22Rv1 (cell line): ENCODE measurements around the gene PCBP4.

ENCODE experiments used
- ZFX ChIP-seq: fragments of 450-650 bp; IDR thresholded peaks from 2 replicates; pipeline ENCODE4 v1.6.1; 2017; ENCODE audit warnings: antibody characterized with exemption, borderline replicate concordance
- TF ChIP-seq, protein P1 (sequence below): fragments of 450-650 bp; IDR thresholded peaks from 2 replicates; pipeline ENCODE4 v1.5.1; 2017; ENCODE audit warnings: mild to moderate bottlenecking

DNA sequence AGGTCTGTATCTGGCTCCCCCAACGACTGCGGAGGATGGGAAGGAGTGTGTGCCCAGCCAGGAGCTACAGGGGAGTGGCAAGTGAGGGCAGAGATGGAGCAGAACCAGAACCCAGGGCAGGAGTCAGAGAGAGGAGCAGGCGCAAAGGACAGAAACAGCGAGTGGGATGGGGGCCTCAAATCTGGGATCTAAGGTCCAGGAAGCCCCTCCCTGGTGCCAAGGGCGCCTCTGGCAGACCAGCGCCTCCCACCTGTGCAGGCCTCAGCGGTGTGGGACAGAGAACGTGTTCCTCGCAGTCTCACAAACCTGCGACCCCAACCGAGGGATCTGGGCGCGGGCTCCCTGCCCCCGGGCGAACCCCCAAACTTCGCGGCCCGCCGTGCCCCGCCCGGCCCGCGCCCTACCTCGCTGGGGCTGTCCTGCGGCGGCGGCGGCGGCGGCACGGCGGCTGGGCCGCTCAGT, 301 bp downstream of the PCBP4 start:
- TF ChIP-seq, protein P1, sequence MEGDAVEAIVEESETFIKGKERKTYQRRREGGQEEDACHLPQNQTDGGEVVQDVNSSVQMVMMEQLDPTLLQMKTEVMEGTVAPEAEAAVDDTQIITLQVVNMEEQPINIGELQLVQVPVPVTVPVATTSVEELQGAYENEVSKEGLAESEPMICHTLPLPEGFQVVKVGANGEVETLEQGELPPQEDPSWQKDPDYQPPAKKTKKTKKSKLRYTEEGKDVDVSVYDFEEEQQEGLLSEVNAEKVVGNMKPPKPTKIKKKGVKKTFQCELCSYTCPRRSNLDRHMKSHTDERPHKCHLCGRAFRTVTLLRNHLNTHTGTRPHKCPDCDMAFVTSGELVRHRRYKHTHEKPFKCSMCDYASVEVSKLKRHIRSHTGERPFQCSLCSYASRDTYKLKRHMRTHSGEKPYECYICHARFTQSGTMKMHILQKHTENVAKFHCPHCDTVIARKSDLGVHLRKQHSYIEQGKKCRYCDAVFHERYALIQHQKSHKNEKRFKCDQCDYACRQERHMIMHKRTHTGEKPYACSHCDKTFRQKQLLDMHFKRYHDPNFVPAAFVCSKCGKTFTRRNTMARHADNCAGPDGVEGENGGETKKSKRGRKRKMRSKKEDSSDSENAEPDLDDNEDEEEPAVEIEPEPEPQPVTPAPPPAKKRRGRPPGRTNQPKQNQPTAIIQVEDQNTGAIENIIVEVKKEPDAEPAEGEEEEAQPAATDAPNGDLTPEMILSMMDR: no peak
- TF ChIP-seq ZFX: no peak
